ENCODE measurements around the gene ZBED1. TPM values are rescaled to one million over a fixed set of nuclear protein-coding genes. Genes with fewer than 3 reads are reported as not detected.

ZBED1 gene
- total and polyA plus RNA-seq, 9 of the 15 experiments (the other 6 are each of a cell fraction or from before 2014, with no cell fraction given): 0.61 to 27.6 (median 13.9) TPM

GRCh38 chrX:2446815-2447214 lies 54.0 kb downstream of the ZBED1 start:
- WGBS (ENCODE audit: insufficient coverage, low coverage, missing lambda C conversion rate): 88% methylated on average over 10 of the region's 14 CpGs
- Histone ChIP-seq H3K4me2 (ENCODE audit: insufficient read depth, low read length) (no peak overlapping the region), H3K9me1 (ENCODE audit: control insufficient read depth, insufficient read depth, low read length) (no peaks in the 10 kb centered on the region), H3K27ac (ENCODE audit: extremely low read depth, low read depth, low read length) (no peak overlapping the region), H3K4me3 (no peak overlapping the region), H3K27me3 (ENCODE audit: control insufficient read depth in 2 of 2, insufficient read depth in 2 of 2, low read length in 2 of 2) (no peaks in the 10 kb centered on the region), H3K9ac (ENCODE audit: insufficient read depth in 1 of 2, low read depth in 2 of 2, low read length in 2 of 2) (no peak overlapping the region), H3K4me1 (replicated peaks in 1 of 2; ENCODE audit: control insufficient read depth in 2 of 2, insufficient read depth in 2 of 2, low read length in 2 of 2) (peaks cover 0 to 4% of the 10 kb centered on the region in 2 experiments; a peak in 3 of 5 replicates), H3K9me3 (replicated peaks; ENCODE audit: control insufficient read depth, insufficient read depth, low read depth, low read length) (no peaks in the 10 kb centered on the region), H2AFZ (ENCODE audit: low read depth, low read length) (no peak overlapping the region), H3K79me2 (ENCODE audit: control insufficient read depth, insufficient read depth, low read length) (no peaks in the 10 kb centered on the region; the same call in 2 of the 3 replicates), H4K20me1 (replicated peaks; ENCODE audit: control insufficient read depth, insufficient read depth, low read length) (no peaks in the 10 kb centered on the region), H3K36me3 (ENCODE audit: control insufficient read depth, insufficient read depth, low read length) (no peaks in the 10 kb centered on the region)
- no TSS peak for BruUV-seq (replicated peaks)
- intact Hi-C loops (cut with micrococcal nuclease): no loop called here
- ATAC-seq: no peak
- ChIA-PET CTCF (ENCODE audit: low intra/inter-chr PET ratio) (no interaction called here), POLR2A (no interaction called here)
- in situ Hi-C loops (cut with MboI): no loop called here
- peak; percentile 58 for FAIRE-seq
- DNase-seq (ENCODE audit: extremely low read depth in 1 of 4, low spot score in 3 of 4): no peak
- TF ChIP-seq, protein P1, sequence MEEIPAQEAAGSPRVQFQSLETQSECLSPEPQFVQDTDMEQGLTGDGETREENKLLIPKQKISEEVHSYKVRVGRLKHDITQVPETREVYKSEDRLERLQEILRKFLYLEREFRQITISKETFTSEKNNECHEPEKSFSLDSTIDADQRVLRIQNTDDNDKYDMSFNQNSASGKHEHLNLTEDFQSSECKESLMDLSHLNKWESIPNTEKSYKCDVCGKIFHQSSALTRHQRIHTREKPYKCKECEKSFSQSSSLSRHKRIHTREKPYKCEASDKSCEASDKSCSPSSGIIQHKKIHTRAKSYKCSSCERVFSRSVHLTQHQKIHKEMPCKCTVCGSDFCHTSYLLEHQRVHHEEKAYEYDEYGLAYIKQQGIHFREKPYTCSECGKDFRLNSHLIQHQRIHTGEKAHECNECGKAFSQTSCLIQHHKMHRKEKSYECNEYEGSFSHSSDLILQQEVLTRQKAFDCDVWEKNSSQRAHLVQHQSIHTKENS (CRISPR knock-in tag; IDR thresholded peaks at IDR 0.05): no peak
- TF ChIP-seq BRF1 (IDR thresholded peaks at IDR 0.05; ENCODE audit: borderline replicate concordance, extremely low read depth, insufficient read length): no peak
- TF ChIP-seq TCF7L2 (IDR thresholded peaks at IDR 0.05; ENCODE audit: low read depth, low read length): no peak
- no peak for TF ChIP-seq RBM34 (IDR thresholded peaks at IDR 0.05; ENCODE audit: borderline replicate concordance, insufficient read depth, low read length)
- TF ChIP-seq NCOA6 (IDR thresholded peaks at IDR 0.05): no peak
- TF ChIP-seq SNRNP70 (optimal IDR thresholded peaks at IDR 0.05; ENCODE audit: low read depth, low read length): no peak
- no peak for TF ChIP-seq MXI1 (IDR thresholded peaks at IDR 0.05; ENCODE audit: low read depth, low read length)
- TF ChIP-seq YBX1 (IDR thresholded peaks at IDR 0.05): no peak
- TF ChIP-seq ZNF764 (CRISPR knock-in tag; IDR thresholded peaks at IDR 0.05; ENCODE audit: low read depth): no peak
- TF ChIP-seq HSF4 (CRISPR knock-in tag; IDR thresholded peaks at IDR 0.05; ENCODE audit: borderline replicate concordance): no peak
- no peak for TF ChIP-seq HMG20A (CRISPR knock-in tag; conservative IDR thresholded peaks at IDR 0.05)
- no peak for TF ChIP-seq ID3 (CRISPR knock-in tag; IDR thresholded peaks at IDR 0.05)
- TF ChIP-seq ID3 (tag; IDR thresholded peaks at IDR 0.05): no peak
- TF ChIP-seq ZNF589 (CRISPR knock-in tag; IDR thresholded peaks at IDR 0.05; ENCODE audit: low read depth): no peak
- no peak for TF ChIP-seq SMARCA4 (IDR thresholded peaks at IDR 0.05)
- TF ChIP-seq, protein P2, sequence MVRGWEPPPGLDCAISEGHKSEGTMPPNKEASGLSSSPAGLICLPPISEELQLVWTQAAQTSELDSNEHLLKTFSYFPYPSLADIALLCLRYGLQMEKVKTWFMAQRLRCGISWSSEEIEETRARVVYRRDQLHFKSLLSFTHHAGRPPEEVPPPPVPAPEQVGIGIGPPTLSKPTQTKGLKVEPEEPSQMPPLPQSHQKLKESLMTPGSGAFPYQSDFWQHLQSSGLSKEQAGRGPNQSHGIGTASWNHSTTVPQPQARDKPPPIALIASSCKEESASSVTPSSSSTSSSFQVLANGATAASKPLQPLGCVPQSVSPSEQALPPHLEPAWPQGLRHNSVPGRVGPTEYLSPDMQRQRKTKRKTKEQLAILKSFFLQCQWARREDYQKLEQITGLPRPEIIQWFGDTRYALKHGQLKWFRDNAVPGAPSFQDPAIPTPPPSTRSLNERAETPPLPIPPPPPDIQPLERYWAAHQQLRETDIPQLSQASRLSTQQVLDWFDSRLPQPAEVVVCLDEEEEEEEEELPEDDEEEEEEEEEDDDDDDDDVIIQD (CRISPR knock-in tag; IDR thresholded peaks at IDR 0.05): no peak
- no peak for TF ChIP-seq ETV5 (CRISPR knock-in tag; IDR thresholded peaks at IDR 0.05; ENCODE audit: low read depth)
- TF ChIP-seq CLOCK (CRISPR knock-in tag; IDR thresholded peaks at IDR 0.05; ENCODE audit: borderline replicate concordance): no peak
- no peak for TF ChIP-seq MED1 (CRISPR knock-in tag; IDR thresholded peaks at IDR 0.05; ENCODE audit: borderline replicate concordance)
